ENCODE data around the gene HRCT1.

GRCh38 chr9:35905051-35905781, 786 bp upstream of the HRCT1 start:
- no peak for TF ChIP-seq POLR2AphosphoS5 (IDR thresholded peaks at IDR 0.05)
- TF ChIP-seq CTCF (IDR thresholded peaks at IDR 0.05), result no peak

Data from upper lobe of left lung (tissue), 4 donors.